Measurements from ENCODE around the gene HHIPL2.

- TF ChIP-seq PATZ1 (CRISPR knock-in tag; IDR thresholded peaks at IDR 0.05; ENCODE audit: borderline replicate concordance) (no peak), GLIS3 (CRISPR knock-in tag; IDR thresholded peaks at IDR 0.05) (no peak), ZNF8 (CRISPR knock-in tag; IDR thresholded peaks at IDR 0.05) (no peak), CREB5 (CRISPR knock-in tag; IDR thresholded peaks at IDR 0.05; ENCODE audit: low read depth) (no peak), ZFP3 (CRISPR knock-in tag; IDR thresholded peaks at IDR 0.05) (no peak), PPARA (CRISPR knock-in tag; IDR thresholded peaks at IDR 0.05; ENCODE audit: borderline replicate concordance) (no peak), ZC3H10 (CRISPR knock-in tag; IDR thresholded peaks at IDR 0.05) (no peak), ZNF565 (CRISPR knock-in tag; conservative IDR thresholded peaks at IDR 0.05; ENCODE audit: low read depth) (no peak), RARB (CRISPR knock-in tag; IDR thresholded peaks at IDR 0.05) (no peak), BACH2 (CRISPR knock-in tag; IDR thresholded peaks at IDR 0.05; ENCODE audit: borderline replicate concordance) (no peak)
These were observed 7.8 kb downstream of the HHIPL2 start for GRCh38 chr1:222539951-222540597.

Measured in SK-N-SH treated with all-trans-retinoic acid at 6 μM for 48 hours (cell line).